DOHH2 (cell line): ENCODE results near the gene TFB1M.

ENCODE experiments used
- H3F3A ChIP-seq: fragments of 200-600 bp; sonication (generic), shearing (Covaris generic); 2 replicates; pipeline ENCODE4 v1.6.0; 2016; ENCODE audit warnings: antibody characterized with exemption, mild to moderate bottlenecking; ENCODE audit not compliant: control insufficient read depth, insufficient read depth
- H3K27ac ChIP-seq: fragments of 200-600 bp; sonication (generic); 2 replicates; pipeline ENCODE4 v1.5.1; 2014; ENCODE audit warnings: low read depth, mild to moderate bottlenecking, low read length, moderate library complexity
- H3K27me3 ChIP-seq: fragments of 200-600 bp; sonication (generic); 2 replicates; pipeline ENCODE4 v1.6.1; 2014; ENCODE audit warnings: mild to moderate bottlenecking, low read length, mixed read lengths; ENCODE audit not compliant: control insufficient read depth
- H3K36me3 ChIP-seq: fragments of 200-600 bp; sonication (generic); 2 replicates; pipeline ENCODE4 v1.6.1; 2014; ENCODE audit warnings: mild to moderate bottlenecking, low read length, moderate library complexity, mixed read lengths; ENCODE audit not compliant: control insufficient read depth
- H3K4me1 ChIP-seq: fragments of 200-600 bp; sonication (generic); 2 replicates; pipeline ENCODE4 v1.6.1; 2014; ENCODE audit warnings: mild to moderate bottlenecking, low read length, mixed read lengths; ENCODE audit not compliant: control insufficient read depth
- H3K4me2 ChIP-seq: fragments of 200-600 bp; sonication (generic); 2 replicates; pipeline ENCODE4 v1.6.0; 2014; ENCODE audit warnings: mild to moderate bottlenecking, low read length, moderate library complexity
- H3K4me3 ChIP-seq: fragments of 200-600 bp; sonication (generic); 2 replicates; pipeline ENCODE4 v1.5.1; 2014; ENCODE audit warnings: mild to moderate bottlenecking, low read length, mixed read lengths
- H3K79me2 ChIP-seq: fragments of 200-600 bp; sonication (generic); 2 replicates; pipeline ENCODE4 v1.6.1; 2014; ENCODE audit warnings: mild to moderate bottlenecking, low read length, mixed read lengths; ENCODE audit not compliant: control insufficient read depth
- H3K9me2 ChIP-seq: fragments of 200-600 bp; sonication (generic); replicated peaks from 2 replicates; pipeline ENCODE4 v1.6.1; 2014; ENCODE audit warnings: mild to moderate bottlenecking, low read length, mixed read lengths; ENCODE audit not compliant: control insufficient read depth
- H3K9me3 ChIP-seq: fragments of 200-600 bp; sonication (generic); 2 replicates; pipeline ENCODE4 v1.6.1; 2014; ENCODE audit warnings: antibody characterized with exemption, low read length, mixed read lengths; ENCODE audit not compliant: control insufficient read depth, insufficient read depth
- H4K20me1 ChIP-seq: fragments of 200-600 bp; sonication (generic); 2 replicates; pipeline ENCODE4 v1.6.0; 2014; ENCODE audit warnings: low read depth, mild to moderate bottlenecking, antibody characterized with exemption, low read length, moderate library complexity; ENCODE audit not compliant: control insufficient read depth, insufficient read depth
- EZH2phosphoT487 ChIP-seq: fragments of 200-600 bp; sonication (generic); IDR thresholded peaks from 2 replicates; pipeline ENCODE4 v1.6.1; 2017; ENCODE audit warnings: borderline replicate concordance, mild to moderate bottlenecking, antibody characterized with exemption, low read length, moderate library complexity, mixed read lengths
- TF ChIP-seq, protein P1 (sequence below): fragments of 200-600 bp; sonication (generic); IDR thresholded peaks from one replicate; pipeline ENCODE4 v1.5.1; 2014; ENCODE audit warnings: antibody characterized with exemption, mild to moderate bottlenecking, low read depth, low read length; ENCODE audit not compliant: poor library complexity, severe bottlenecking

The TFB1M gene

DNA sequence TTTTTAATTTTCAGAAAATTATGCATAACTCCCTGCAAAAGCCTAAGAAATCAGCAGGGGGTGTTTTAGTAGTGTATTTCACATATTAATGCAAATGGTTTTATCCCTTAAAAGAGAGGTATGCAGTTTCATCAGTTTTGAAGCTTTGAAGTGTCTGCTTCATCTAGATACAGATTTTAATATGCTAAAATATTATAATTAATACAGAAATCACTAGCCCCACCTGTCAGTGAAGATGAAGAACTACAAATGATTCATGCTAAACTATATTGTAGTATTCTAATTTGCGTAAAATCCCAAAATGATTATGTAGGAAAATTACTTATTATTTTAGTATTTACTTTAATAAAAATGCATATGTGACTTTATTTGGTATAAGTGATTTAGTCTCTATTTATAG is 2.9 kb upstream of the TFB1M start:
- H3F3A ChIP-seq: peaks cover 13% of the 10 kb centered on the region
- H3K4me3 ChIP-seq: no peak overlapping the region
- H3K9me3 ChIP-seq: peaks cover 6% of the 10 kb centered on the region
- H3K4me1 ChIP-seq: peaks cover 31% of the 10 kb centered on the region
- no peak overlapping the region for H3K4me2 ChIP-seq
- H3K9me2 ChIP-seq: no peaks in the 10 kb centered on the region
- H3K79me2 ChIP-seq: peaks cover 21% of the 10 kb centered on the region
- H4K20me1 ChIP-seq: no peaks in the 10 kb centered on the region
- H3K27ac ChIP-seq: no peak overlapping the region
- TF ChIP-seq, protein P1, sequence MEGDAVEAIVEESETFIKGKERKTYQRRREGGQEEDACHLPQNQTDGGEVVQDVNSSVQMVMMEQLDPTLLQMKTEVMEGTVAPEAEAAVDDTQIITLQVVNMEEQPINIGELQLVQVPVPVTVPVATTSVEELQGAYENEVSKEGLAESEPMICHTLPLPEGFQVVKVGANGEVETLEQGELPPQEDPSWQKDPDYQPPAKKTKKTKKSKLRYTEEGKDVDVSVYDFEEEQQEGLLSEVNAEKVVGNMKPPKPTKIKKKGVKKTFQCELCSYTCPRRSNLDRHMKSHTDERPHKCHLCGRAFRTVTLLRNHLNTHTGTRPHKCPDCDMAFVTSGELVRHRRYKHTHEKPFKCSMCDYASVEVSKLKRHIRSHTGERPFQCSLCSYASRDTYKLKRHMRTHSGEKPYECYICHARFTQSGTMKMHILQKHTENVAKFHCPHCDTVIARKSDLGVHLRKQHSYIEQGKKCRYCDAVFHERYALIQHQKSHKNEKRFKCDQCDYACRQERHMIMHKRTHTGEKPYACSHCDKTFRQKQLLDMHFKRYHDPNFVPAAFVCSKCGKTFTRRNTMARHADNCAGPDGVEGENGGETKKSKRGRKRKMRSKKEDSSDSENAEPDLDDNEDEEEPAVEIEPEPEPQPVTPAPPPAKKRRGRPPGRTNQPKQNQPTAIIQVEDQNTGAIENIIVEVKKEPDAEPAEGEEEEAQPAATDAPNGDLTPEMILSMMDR: no peak
- no peak for TF ChIP-seq EZH2phosphoT487
- H3K27me3 ChIP-seq: no peaks in the 10 kb centered on the region
- peaks cover 14% of the 10 kb centered on the region for H3K36me3 ChIP-seq

DNA sequence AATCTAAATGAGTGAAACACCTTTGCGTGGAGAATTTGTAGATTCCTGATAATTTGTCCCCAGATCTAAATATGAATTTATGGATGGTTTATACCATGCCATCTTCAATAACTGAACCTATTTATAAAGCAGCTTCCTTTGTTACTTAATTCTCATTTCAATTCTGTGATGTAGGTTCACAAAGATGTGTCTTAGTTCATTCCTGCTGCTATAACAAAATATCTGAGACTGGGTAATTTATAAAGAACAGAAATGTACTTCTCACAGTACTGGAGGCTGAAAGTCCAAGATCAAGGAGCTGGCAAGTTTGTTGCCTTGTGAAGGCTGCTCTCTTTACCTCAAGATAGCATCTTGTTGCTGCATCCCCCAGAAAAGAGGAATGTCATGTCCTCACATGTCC is 2.1 kb upstream of the TFB1M start:
- Histone ChIP-seq H3K79me2 (peaks cover 28% of the 10 kb centered on the region), H3K27me3 (no peaks in the 10 kb centered on the region), H3K4me3 (peak overlapping the region; percentile 90), H3K27ac (peak overlapping the region; percentile 91; the same call in 1 of the 2 replicates), H3K4me2 (peak overlapping the region; percentile 96), H4K20me1 (no peaks in the 10 kb centered on the region), H3K9me2 (no peaks in the 10 kb centered on the region), H3K4me1 (peaks cover 33% of the 10 kb centered on the region), H3F3A (peaks cover 13% of the 10 kb centered on the region), H3K36me3 (peaks cover 21% of the 10 kb centered on the region), H3K9me3 (peaks cover 6% of the 10 kb centered on the region)
- no peak for TF ChIP-seq EZH2phosphoT487
- TF ChIP-seq, protein P1: no peak

DNA sequence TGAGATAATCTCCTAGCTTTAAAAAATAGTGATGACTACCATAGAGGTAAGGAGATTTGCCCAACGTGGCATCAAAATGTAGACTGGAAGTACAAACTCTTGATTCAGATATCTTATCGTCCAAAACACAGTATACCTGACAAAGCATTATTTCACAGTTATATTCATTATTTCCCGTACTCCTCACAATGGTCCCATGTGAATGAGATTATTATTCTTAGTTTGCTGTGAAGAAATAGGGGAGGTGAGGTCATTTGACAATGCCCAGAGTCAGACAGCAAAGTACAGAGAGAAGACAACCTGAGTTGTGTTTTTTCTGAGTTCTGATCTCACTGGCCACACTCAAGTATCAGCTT is 1.2 kb upstream of the TFB1M start:
- Histone ChIP-seq H3K36me3 (peaks cover 31% of the 10 kb centered on the region), H3K4me2 (peak overlapping the region; percentile 96), H3K9me2 (no peaks in the 10 kb centered on the region), H3F3A (peaks cover 13% of the 10 kb centered on the region), H4K20me1 (no peaks in the 10 kb centered on the region), H3K4me3 (peak overlapping the region; percentile 90), H3K27ac (peak overlapping the region; percentile 91), H3K27me3 (no peaks in the 10 kb centered on the region), H3K4me1 (peaks cover 33% of the 10 kb centered on the region), H3K9me3 (peaks cover 6% of the 10 kb centered on the region), H3K79me2 (peaks cover 34% of the 10 kb centered on the region)
- TF ChIP-seq, protein P1: no peak
